Breast epithelium (tissue), 3 donors: ENCODE results near the gene GRIP1.

Source experiments
- CTCF ChIP-seq, 3 donors: fragments of 450-650 bp; IDR thresholded peaks; one replicate each; pipeline ENCODE4 v1.5.1; 2016 to 2017; ENCODE audit warnings: antibody characterized with exemption in 3 of 3, mild to moderate bottlenecking in 3 of 3, moderate library complexity in 3 of 3
- POLR2A ChIP-seq: fragments of 450-650 bp; IDR thresholded peaks from one replicate; pipeline ENCODE4 v1.6.1; 2016; ENCODE audit warnings: antibody characterized with exemption, mild to moderate bottlenecking, moderate library complexity

- TF ChIP-seq CTCF (IDR thresholded peaks at IDR 0.05) (no peak), POLR2A (no peak)
Measured at GRCh38 chr12:66599816-66600215, 79.1 kb downstream of the GRIP1 start.
